ENCODE measurements around the gene MPI.
"Not testable (repeated sequence)": the region's sequence is repeated elsewhere in the genome, so short reads cannot be mapped to it uniquely, and the experiment has no call there.

MPI gene

DNA sequence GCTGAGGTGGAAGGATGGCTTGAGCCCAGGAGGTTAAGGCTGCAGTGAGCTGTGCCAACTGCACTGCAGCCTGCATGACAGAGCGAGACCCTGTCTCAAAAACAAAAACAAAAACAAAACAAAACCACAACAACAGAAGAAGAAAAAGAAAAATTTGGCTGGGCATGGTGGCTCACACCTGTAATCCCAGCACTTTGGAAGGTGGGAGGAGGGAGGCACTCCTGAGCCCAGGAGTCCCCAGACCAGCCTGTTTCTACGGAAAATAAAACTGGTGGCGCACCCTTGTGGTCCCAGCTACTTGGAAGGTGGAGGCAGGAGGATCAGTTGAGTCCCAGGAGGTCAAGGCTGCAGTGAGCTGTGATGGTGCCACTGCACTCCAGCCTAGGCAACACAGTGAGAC is 45.4 kb downstream of the MPI start:
- DNase-seq (ENCODE audit: low spot score): not testable (repeated sequence)

DNA sequence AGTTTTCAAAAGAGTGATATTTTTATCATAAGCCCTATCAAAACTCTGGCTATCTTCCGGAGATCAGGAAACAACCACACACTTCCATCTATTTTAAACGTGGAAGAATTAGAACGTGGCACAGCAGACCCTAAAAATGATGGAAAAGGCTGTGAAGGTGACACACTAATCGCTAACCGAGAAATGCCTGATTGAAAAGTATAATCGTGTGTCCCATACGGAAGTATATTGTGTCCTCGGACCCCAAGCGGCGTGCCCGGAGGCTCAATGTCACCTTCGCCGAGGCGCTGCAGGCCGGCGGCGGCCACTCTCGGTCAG is 47.4 kb downstream of the MPI start:
- no peak for DNase-seq (ENCODE audit: low spot score)

DNA sequence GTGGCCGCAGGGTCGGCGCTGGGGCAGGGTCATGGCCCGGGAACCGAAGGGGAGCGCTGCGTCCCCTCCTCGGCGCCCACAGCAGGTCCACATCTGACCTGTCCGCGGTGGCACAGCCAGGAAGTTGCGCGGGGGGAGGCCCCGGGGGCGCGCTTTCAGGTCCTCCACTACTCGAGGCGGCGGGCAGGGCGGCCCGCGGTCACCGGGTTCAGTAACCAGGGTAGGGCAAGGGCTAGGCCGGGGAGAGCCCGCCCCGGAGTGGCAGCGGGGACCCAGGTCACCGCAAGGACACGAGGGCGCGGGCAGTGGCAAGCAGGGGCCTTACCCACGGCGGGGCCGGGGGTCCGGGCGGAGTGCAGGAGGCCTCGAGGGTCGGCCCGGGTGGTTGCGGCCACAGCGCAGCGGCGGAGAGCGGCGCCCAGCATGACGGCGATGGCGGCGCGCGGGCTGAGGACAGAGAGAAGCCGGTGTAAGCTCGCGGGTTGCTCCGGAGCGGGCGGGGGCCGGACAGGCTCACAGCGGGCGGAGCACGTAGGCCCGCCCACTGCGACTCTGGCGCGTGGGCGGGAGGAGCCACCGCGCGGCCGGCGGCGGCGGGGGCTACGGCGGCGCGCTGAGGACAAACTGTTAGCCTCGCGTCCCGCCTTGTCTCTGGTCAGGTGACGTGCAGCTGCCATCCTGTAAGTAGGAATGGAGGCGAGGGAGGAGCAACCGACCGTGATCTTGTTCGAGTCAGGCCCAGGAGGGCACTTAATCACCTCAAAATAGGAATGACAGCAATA is 47.9 kb downstream of the MPI start, which contains the start of gene COX5A:
COX5A (minus strand) TSS at position 484 of the 782 bp plus-strand sequence; CDS start at position 425, 59 bp downstream.
- peak; percentile 92 for DNase-seq (ENCODE audit: low spot score)

DNA sequence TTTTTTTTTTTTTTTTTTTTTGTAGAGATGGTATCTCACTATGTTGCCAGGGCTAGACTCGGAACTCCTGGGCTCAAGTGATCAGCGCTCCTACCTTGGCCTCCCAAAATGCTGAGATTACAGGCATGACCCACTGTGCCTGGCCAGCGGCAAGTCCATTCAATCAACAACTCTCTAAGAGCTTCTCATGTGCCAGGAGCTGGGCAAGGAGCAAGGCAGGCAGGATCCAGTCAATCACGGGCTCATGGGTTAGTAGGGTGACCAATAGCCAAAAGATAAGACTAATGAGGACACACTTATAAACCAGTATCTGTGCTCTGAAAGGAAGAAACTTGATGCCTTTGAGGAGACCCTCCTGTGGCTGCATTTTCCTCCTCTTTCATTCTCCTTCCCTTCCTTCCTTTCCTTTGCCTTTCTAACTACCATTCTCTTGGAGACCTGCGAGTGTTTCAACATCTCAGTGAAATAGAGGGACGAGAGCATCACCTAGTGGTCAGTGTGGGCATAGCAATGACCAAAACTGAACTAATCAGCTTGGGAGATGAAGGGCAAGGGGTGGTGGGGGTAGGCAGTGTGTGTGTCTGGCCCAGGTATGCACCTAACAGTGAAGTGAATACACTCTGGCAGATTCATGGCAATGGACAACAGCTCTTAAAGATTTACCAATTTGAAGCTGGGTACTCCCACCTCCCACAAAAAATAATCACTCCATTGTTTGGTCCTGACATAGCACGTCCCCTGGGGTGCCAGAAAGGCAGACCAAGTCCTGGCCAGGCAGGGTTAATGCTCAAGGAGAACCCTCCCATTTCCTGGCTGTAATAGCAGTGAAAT is 60.5 kb downstream of the MPI start:
- DNase-seq (ENCODE audit: low spot score): peak; percentile 84

DNA sequence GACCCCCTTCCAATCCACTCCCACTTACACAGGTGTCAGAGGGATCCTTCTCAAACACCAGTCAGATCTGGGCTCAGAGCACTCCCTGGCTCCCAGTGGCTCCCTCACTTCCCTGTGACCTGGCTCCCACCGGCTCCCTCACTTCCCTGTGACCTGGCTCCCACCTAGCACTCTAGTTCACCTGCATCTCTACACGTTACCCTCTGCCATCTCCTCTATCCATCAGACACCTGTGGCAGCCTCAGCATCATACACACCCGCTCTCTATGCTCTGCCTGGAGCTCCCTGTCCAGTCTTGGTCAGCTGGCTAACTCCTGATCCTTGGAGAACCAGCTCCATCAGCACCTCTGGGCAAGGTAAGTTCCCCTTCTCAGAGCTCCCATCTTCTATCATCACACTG is 61.2 kb downstream of the MPI start:
- DNase-seq (ENCODE audit: low spot score): no peak

Measured in CD4-positive, alpha-beta T cell treated with Interleukin-15 for 4 hours (primary cell).